IMR-90 (cell line): ENCODE measurements around the gene DNM3. TPM values are rescaled to one million over a fixed set of nuclear protein-coding genes. Genes with fewer than 3 reads are reported as not detected.

Experiments
- ATAC-seq: fragments of 200-7000 bp; cut with Tn5 transposase; 2 replicates; pipeline ENCODE4 v1.9.1; 2020; ENCODE audit warnings: low read depth, mild to moderate bottlenecking, moderate library complexity
- BruUV-seq: library from RNA; stranded (reverse); fragments of 400-500 nt; replicated peaks from 2 replicates; lab custom pipeline; 2021; lab: Mats Ljungman, UMichigan
- CTCF ChIA-PET: fragments of 300-600 bp; formaldehyde crosslinking; extraction: SDS; loops from one replicate; lab custom pipeline; 2021; ENCODE audit warnings: antibody characterized with exemption; lab: Yijun Ruan, JAX
- POLR2A ChIA-PET: fragments of 300-600 bp; sonication (Branson Sonifier 250); formaldehyde crosslinking; loops from one replicate; lab custom pipeline; 2022; ENCODE audit warnings: antibody characterized with exemption; ENCODE audit not compliant: unreplicated experiment; lab: Charles Lee
- DNase-seq: peaks from one replicate; pipeline ENCODE4 v3.0.0; 2013
- H2AFZ ChIP-seq: replicated peaks from 2 replicates; pipeline ENCODE3; 2013; ENCODE audit warnings: low read length, mild to moderate bottlenecking; ENCODE audit not compliant: poor library complexity
- H2AK5ac ChIP-seq: 2 replicates; pipeline ENCODE4 v1.6.1; 2013; ENCODE audit warnings: low read depth, low read length, inconsistent platforms
- H2AK9ac ChIP-seq: replicated peaks from 2 replicates; pipeline ENCODE3; 2013; ENCODE audit warnings: mild to moderate bottlenecking, low read depth, low read length, moderate library complexity; ENCODE audit not compliant: poor library complexity
- H2BK120ac ChIP-seq: 2 replicates; pipeline ENCODE4 v1.6.1; 2013; ENCODE audit warnings: low read depth, low read length, inconsistent platforms
- H2BK15ac ChIP-seq: 3 replicates; pipeline ENCODE4 v1.6.1; 2013; ENCODE audit warnings: low read depth, low read length, inconsistent platforms
- H2BK20ac ChIP-seq: 2 replicates; pipeline ENCODE4 v1.6.1; 2013; ENCODE audit warnings: low read depth, mild to moderate bottlenecking, inconsistent platforms, low read length, moderate library complexity
- H2BK5ac ChIP-seq: 2 replicates; pipeline ENCODE4 v1.6.1; 2013; ENCODE audit warnings: mild to moderate bottlenecking, low read depth, low read length, inconsistent platforms; ENCODE audit not compliant: poor library complexity, severe bottlenecking
- H3K14ac ChIP-seq: replicated peaks from 2 replicates; pipeline ENCODE4 v1.6.1; 2013; ENCODE audit warnings: low read depth, low read length, inconsistent platforms
- H3K18ac ChIP-seq: 2 replicates; pipeline ENCODE4 v1.6.1; 2013; ENCODE audit warnings: low read depth, low read length, control low read depth
- H3K23ac ChIP-seq: 2 replicates; pipeline ENCODE4 v1.6.1; 2013; ENCODE audit warnings: low read depth, low read length, inconsistent platforms
- H3K27ac ChIP-seq: 2 replicates; pipeline ENCODE4 v1.5.1; 2013; ENCODE audit warnings: mild to moderate bottlenecking, control low read depth, low read length; ENCODE audit not compliant: insufficient read depth
- H3K27me3 ChIP-seq: 2 replicates; pipeline ENCODE4 v1.6.1; 2013; ENCODE audit warnings: low read length; ENCODE audit not compliant: control insufficient read depth, insufficient read depth
- H3K36me3 ChIP-seq: 2 replicates; pipeline ENCODE4 v1.6.1; 2013; ENCODE audit warnings: low read length, mixed read lengths; ENCODE audit not compliant: control insufficient read depth, insufficient read depth
- H3K4ac ChIP-seq: 2 replicates; pipeline ENCODE4 v1.6.1; 2013; ENCODE audit warnings: low read depth, low read length, inconsistent platforms
- H3K4me1 ChIP-seq: 2 replicates; pipeline ENCODE4 v1.6.1; 2013; ENCODE audit warnings: low read length, mixed read lengths; ENCODE audit not compliant: control insufficient read depth, insufficient read depth
- H3K4me2 ChIP-seq: 2 replicates; pipeline ENCODE4 v1.6.1; 2013; ENCODE audit warnings: low read depth, mild to moderate bottlenecking, control low read depth, low read length, moderate library complexity
- H3K4me3 ChIP-seq: 2 replicates; pipeline ENCODE4 v1.5.1; 2013; ENCODE audit warnings: low read depth, mild to moderate bottlenecking, control low read depth, low read length, moderate library complexity; ENCODE audit not compliant: insufficient read depth
- H3K56ac ChIP-seq: 2 replicates; pipeline ENCODE4 v1.6.1; 2013; ENCODE audit warnings: low read length, inconsistent platforms; ENCODE audit not compliant: insufficient read depth; ENCODE audit errors: extremely low read depth
- H3K79me1 ChIP-seq, 2 experiments: 2 replicates each; pipeline ENCODE4 v1.6.1; 2013; ENCODE audit warnings: low read length in 2 of 2, inconsistent platforms in 1 of 2, low read depth in 1 of 2
- H3K9ac ChIP-seq: 2 replicates; pipeline ENCODE4 v1.6.1; 2013; ENCODE audit warnings: low read depth, low read length, control low read depth
- H3K9me1 ChIP-seq: 2 replicates; pipeline ENCODE4 v1.6.1; 2013; ENCODE audit warnings: low read length, inconsistent platforms; ENCODE audit not compliant: insufficient read depth
- H3K9me3 ChIP-seq: 2 replicates; pipeline ENCODE4 v1.6.1; 2013; ENCODE audit warnings: low read length; ENCODE audit not compliant: control insufficient read depth, insufficient read depth
- H4K20me1 ChIP-seq: 2 replicates; pipeline ENCODE4 v1.6.1; 2013; ENCODE audit warnings: low read length, inconsistent platforms; ENCODE audit not compliant: insufficient read depth
- H4K5ac ChIP-seq: 2 replicates; pipeline ENCODE4 v1.6.1; 2013; ENCODE audit warnings: mild to moderate bottlenecking, low read depth, low read length, control low read depth
- H4K8ac ChIP-seq, 2 experiments: 2 replicates each; pipeline ENCODE4 v1.6.1; 2013; ENCODE audit warnings: low read depth in 2 of 2, low read length in 2 of 2, control low read depth in 1 of 2, inconsistent platforms in 1 of 2
- H4K91ac ChIP-seq: 2 replicates; pipeline ENCODE4 v1.6.1; 2013; ENCODE audit warnings: low read depth, low read length, inconsistent platforms; ENCODE audit not compliant: insufficient read depth
- BHLHE40 ChIP-seq: fragments of 150-350 bp; IDR thresholded peaks from 2 replicates; pipeline ENCODE4 v1.6.1; 2016; ENCODE audit warnings: mild to moderate bottlenecking, low read depth, low read length
- CEBPB ChIP-seq: IDR thresholded peaks from 2 replicates; pipeline ENCODE4 v1.6.1; 2012; ENCODE audit warnings: low read depth, low read length, improper control_type of control experiment
- CHD1 ChIP-seq: IDR thresholded peaks from 2 replicates; pipeline ENCODE4 v1.6.1; 2012; ENCODE audit warnings: low read depth, low read length, improper control_type of control experiment
- CTCF ChIP-seq: conservative IDR thresholded peaks from 2 replicates; pipeline ENCODE4 v1.5.1; 2012; ENCODE audit warnings: mild to moderate bottlenecking, low read depth, low read length, improper control_type of control experiment
- ELK1 ChIP-seq: fragments of 150-350 bp; IDR thresholded peaks from 2 replicates; pipeline ENCODE4 v1.6.1; 2016; ENCODE audit warnings: low read depth, mild to moderate bottlenecking, low read length, moderate library complexity, borderline replicate concordance
- FOS ChIP-seq: fragments of 150-350 bp; IDR thresholded peaks from 2 replicates; pipeline ENCODE4 v1.6.1; 2016; ENCODE audit warnings: low read depth, low read length
- MAFK ChIP-seq: IDR thresholded peaks from 2 replicates; pipeline ENCODE4 v1.6.1; 2012; ENCODE audit warnings: low read depth, low read length, improper control_type of control experiment
- MAZ ChIP-seq: IDR thresholded peaks from 2 replicates; pipeline ENCODE4 v1.6.1; 2012; ENCODE audit warnings: low read depth, mild to moderate bottlenecking, low read length, improper control_type of control experiment, moderate library complexity, borderline replicate concordance
- MXI1 ChIP-seq: IDR thresholded peaks from 2 replicates; pipeline ENCODE4 v1.6.1; 2012; ENCODE audit warnings: low read depth, mild to moderate bottlenecking, low read length, moderate library complexity, borderline replicate concordance
- NFE2L2 ChIP-seq: fragments of 150-350 bp; IDR thresholded peaks from 2 replicates; pipeline ENCODE4 v1.6.1; 2016; ENCODE audit warnings: low read depth, mild to moderate bottlenecking, low read length
- POLR2A ChIP-seq: IDR thresholded peaks from 2 replicates; pipeline ENCODE4 v1.6.1; 2012; ENCODE audit warnings: mild to moderate bottlenecking, low read depth, low read length
- RAD21 ChIP-seq: IDR thresholded peaks from 2 replicates; pipeline ENCODE4 v1.6.1; 2012; ENCODE audit warnings: low read length, improper control_type of control experiment
- RCOR1 ChIP-seq: IDR thresholded peaks from 2 replicates; pipeline ENCODE4 v1.6.1; 2012; ENCODE audit warnings: mild to moderate bottlenecking, low read length, improper control_type of control experiment; ENCODE audit not compliant: insufficient replicate concordance
- RFX5 ChIP-seq: IDR thresholded peaks from 2 replicates; pipeline ENCODE4 v1.8.0; 2012; ENCODE audit warnings: low read depth, mild to moderate bottlenecking, low read length, moderate library complexity
- SMC3 ChIP-seq: fragments of 150-350 bp; IDR thresholded peaks from 2 replicates; pipeline ENCODE4 v1.6.1; 2016; ENCODE audit warnings: low read depth, mild to moderate bottlenecking, antibody characterized with exemption, low read length, moderate library complexity
- USF2 ChIP-seq: fragments of 150-350 bp; IDR thresholded peaks from 2 replicates; pipeline ENCODE4 v1.6.1; 2017; ENCODE audit warnings: mild to moderate bottlenecking, antibody characterized with exemption, low read length, low read depth
- WGBS, 2 experiments: methylation state at CpG; one replicate each; pipeline versions ENCODE4 v1.1.5 to v1.1.7; 2013; ENCODE audit warnings: missing lambda C conversion rate in 2 of 2; ENCODE audit not compliant: insufficient read length in 1 of 2; ENCODE audit errors: extremely low coverage in 2 of 2; 5-methylcytosine and 5-hydroxymethylcytosine counted together
- dilution Hi-C: fragments of 300-500 bp; cut with HindIII; formaldehyde crosslinking; loops from one replicate; pipeline ENCODE4 v1.14.3; 2018; ENCODE audit warnings: low sequenced_read_pairs; ENCODE audit not compliant: unreplicated experiment
- in situ Hi-C: fragments of 300-500 bp; cut with MboI; formaldehyde crosslinking; loops from 3 replicates; pipeline ENCODE4 v1.14.3; 2019; ENCODE audit warnings: low sequenced_read_pairs, inconsistent platforms, mixed read lengths
- intact Hi-C: fragments of 100-400 bp; cut with micrococcal nuclease; formaldehyde crosslinking; loops from 2 replicates; pipeline ENCODE4 v1.10.0; 2022
- polyA plus RNA-seq, 3 experiments: library from polyadenylated mRNA; depleted of rRNA; stranded (reverse); fragments of >200 nt; gene quantifications; 2 replicates each; pipeline ENCODE4 v1.2.3, GENCODE V29; 2012; ENCODE audit warnings: low replicate concordance in 1 of 3
- total RNA-seq: library from RNA; depleted of rRNA; stranded (reverse); fragments of >200 nt; gene quantifications from 2 replicates; pipeline ENCODE4 v1.2.3, GENCODE V29; 2012

The DNM3 gene
- total and polyA plus RNA-seq, 2 of the 4 experiments (the other 2 are of a cell fraction): 0.36 TPM

GRCh38 chr1:171913385-171913784 lies 72.1 kb downstream of the DNM3 start:
- Histone ChIP-seq H4K20me1 (no peaks in the 10 kb centered on the region), H3K56ac (no peak overlapping the region), H3K9me1 (no peaks in the 10 kb centered on the region), H3K4me2 (no peak overlapping the region), H4K91ac (no peak overlapping the region), H2BK15ac (no peak overlapping the region), H3K27me3 (no peaks in the 10 kb centered on the region; the same call in 1 of the 2 replicates), H3K9me3 (no peaks in the 10 kb centered on the region), H3K27ac (no peak overlapping the region), H3K18ac (no peak overlapping the region), H2BK5ac (no peak overlapping the region), H4K8ac (no peak overlapping the region), H3K23ac (no peak overlapping the region), H3K4me1 (no peaks in the 10 kb centered on the region), H2AK9ac (no peak overlapping the region), H3K9ac (no peak overlapping the region), H3K14ac (no peak overlapping the region), H2AK5ac (no peak overlapping the region), H2BK20ac (no peak overlapping the region), H2AFZ (no peak overlapping the region), H4K5ac (no peak overlapping the region), H3K36me3 (no peaks in the 10 kb centered on the region), H2BK120ac (no peak overlapping the region), H3K4me3 (no peak overlapping the region), H3K79me1 (no peaks in the 10 kb centered on the region), H3K4ac (no peak overlapping the region)
- in situ Hi-C loops: no loop called here
- DNase-seq (no peak), ATAC-seq (no peak)
- ChIA-PET POLR2A (no interaction called here), CTCF (no interaction called here)
- TF ChIP-seq FOS: no peak
- TF ChIP-seq CTCF: no peak
- TF ChIP-seq RFX5: no peak
- no peak for TF ChIP-seq USF2
- TF ChIP-seq MXI1: no peak
- no peak for TF ChIP-seq NFE2L2
- no peak for TF ChIP-seq RCOR1
- no peak for TF ChIP-seq CEBPB
- TF ChIP-seq SMC3: no peak
- no peak for TF ChIP-seq MAZ
- no peak for TF ChIP-seq CHD1
- TF ChIP-seq RAD21: no peak
- TF ChIP-seq MAFK: no peak
- TF ChIP-seq POLR2A: no peak
- TF ChIP-seq BHLHE40: no peak
- no peak for TF ChIP-seq ELK1
- no TSS peak for BruUV-seq
- dilution Hi-C loops: no loop called here
- no CpG with 5 or more reads among the region's 2 CpGs for WGBS, 2 experiments
- intact Hi-C loops: no loop called here
